Right atrium auricular region (tissue), 2 donors: ENCODE measurements around the gene CASP8. TPM values are rescaled to one million over a fixed set of nuclear protein-coding genes. Genes with fewer than 3 reads are reported as not detected.

Source experiments
- DNase-seq: peaks from one replicate; pipeline ENCODE4 v3.0.0-alpha.2; 2019; ENCODE audit warnings: low spot score
- H3K27ac ChIP-seq, 2 donors: fragments of 200-600 bp; sonication (generic); 1 replicate in 1 of 2; 2 replicates in 1 of 2; pipeline ENCODE4 v1.5.1; 2016 to 2019
- H3K27me3 ChIP-seq, 2 donors: fragments of 200-600 bp; sonication (generic); one replicate each; pipeline versions ENCODE4 v1.5.1 to v1.6.0; 2017 to 2019
- H3K36me3 ChIP-seq: fragments of 200-600 bp; sonication (generic); one replicate; pipeline ENCODE4 v1.5.1; 2016
- H3K4me1 ChIP-seq, 2 donors: fragments of 200-600 bp; sonication (generic); one replicate each; pipeline versions ENCODE4 v1.5.1 to v1.6.0; 2017 to 2019
- H3K4me3 ChIP-seq, 2 donors: fragments of 200-600 bp; sonication (generic); 1 replicate in 1 of 2; 2 replicates in 1 of 2; pipeline ENCODE4 v1.5.1; 2017 to 2019; ENCODE audit warnings: mild to moderate bottlenecking in 1 of 2, moderate library complexity in 1 of 2
- H3K9me3 ChIP-seq, 2 donors: fragments of 200-600 bp; sonication (generic); one replicate each; pipeline ENCODE4 v1.5.1; 2019
- total RNA-seq, 2 donors: library from RNA; depleted of rRNA; stranded (reverse); fragments of >200 nt; gene quantifications; one replicate each; pipeline ENCODE4 v1.1.0, GENCODE V29; 2016
- TF ChIP-seq, protein P1 (sequence below), 2 donors: fragments of 200-600 bp; sonication (generic); IDR thresholded peaks; one replicate each; pipeline ENCODE4 v1.5.1; 2019; ENCODE audit warnings: antibody characterized with exemption in 2 of 2

The CASP8 gene
- total RNA-seq, 2 donors from 2014 or later: 3.5 to 5.1 TPM

DNA sequence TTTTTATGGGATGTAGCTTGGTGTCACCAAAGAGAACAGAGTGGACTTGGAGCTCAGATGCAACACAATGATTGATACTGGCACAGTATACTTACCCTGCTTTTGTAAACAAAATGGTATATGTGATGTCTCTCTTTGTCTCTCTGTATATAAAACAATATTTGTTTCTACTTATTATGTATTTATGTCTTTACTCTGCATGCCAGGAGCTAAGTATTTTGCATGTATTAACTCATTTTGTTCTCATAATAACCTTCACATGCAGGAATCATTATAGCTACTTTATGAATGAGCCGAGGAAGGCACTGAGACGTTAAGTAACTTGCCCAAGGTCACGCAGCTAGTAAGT lies 27.9 kb upstream of the CASP8 start:
- Histone ChIP-seq H3K36me3 (no peaks in the 10 kb centered on the region), H3K27ac (no peak overlapping the region), H3K4me3 (no peak overlapping the region), H3K9me3 (no peaks in the 10 kb centered on the region), H3K4me1 (peaks cover 0 to 11% of the 10 kb centered on the region in 2 donors), H3K27me3 (no peaks in the 10 kb centered on the region)
- DNase-seq: no peak
- TF ChIP-seq, protein P1, sequence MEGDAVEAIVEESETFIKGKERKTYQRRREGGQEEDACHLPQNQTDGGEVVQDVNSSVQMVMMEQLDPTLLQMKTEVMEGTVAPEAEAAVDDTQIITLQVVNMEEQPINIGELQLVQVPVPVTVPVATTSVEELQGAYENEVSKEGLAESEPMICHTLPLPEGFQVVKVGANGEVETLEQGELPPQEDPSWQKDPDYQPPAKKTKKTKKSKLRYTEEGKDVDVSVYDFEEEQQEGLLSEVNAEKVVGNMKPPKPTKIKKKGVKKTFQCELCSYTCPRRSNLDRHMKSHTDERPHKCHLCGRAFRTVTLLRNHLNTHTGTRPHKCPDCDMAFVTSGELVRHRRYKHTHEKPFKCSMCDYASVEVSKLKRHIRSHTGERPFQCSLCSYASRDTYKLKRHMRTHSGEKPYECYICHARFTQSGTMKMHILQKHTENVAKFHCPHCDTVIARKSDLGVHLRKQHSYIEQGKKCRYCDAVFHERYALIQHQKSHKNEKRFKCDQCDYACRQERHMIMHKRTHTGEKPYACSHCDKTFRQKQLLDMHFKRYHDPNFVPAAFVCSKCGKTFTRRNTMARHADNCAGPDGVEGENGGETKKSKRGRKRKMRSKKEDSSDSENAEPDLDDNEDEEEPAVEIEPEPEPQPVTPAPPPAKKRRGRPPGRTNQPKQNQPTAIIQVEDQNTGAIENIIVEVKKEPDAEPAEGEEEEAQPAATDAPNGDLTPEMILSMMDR (IDR thresholded peaks at IDR 0.05): peak; percentile 5 to 6

DNA sequence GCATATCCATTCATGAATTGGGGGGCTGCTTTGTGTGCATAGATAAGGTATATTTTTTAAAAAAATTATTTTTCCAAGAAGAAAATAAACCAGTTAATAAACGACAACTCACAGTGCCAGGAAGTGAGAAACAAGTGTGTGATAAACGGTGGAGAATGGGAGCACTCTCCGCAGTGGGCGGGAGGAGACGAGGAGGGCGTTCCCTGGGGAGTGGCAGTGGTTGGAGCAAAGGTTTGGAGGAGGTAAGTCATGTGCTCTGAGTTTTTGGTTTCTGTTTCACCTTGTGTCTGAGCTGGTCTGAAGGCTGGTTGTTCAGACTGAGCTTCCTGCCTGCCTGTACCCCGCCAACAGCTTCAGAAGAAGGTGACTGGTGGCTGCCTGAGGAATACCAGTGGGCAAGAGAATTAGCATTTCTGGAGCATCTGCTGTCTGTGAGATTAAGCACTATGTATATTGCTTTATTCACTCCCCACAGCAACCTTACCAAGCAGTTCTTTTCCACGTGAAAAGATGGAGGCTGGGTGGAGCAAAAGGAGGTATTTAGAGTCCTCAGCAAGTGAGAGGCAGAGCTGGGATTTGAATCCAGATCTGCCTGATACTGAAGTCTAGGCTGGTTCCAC lies 27.0 kb upstream of the CASP8 start:
- TF ChIP-seq, protein P1 (IDR thresholded peaks at IDR 0.05): no peak
- peak overlapping the region in 1 of 2 donors; percentile 27 for H3K4me3 ChIP-seq
- no peaks in the 10 kb centered on the region for H3K36me3 ChIP-seq
- H3K27me3 ChIP-seq: no peaks in the 10 kb centered on the region
- H3K9me3 ChIP-seq: no peaks in the 10 kb centered on the region
- peaks cover 0 to 11% of the 10 kb centered on the region in 2 donors for H3K4me1 ChIP-seq
- no peak for DNase-seq
- peak overlapping the region in 1 of 2 donors; percentile 0 for H3K27ac ChIP-seq

DNA sequence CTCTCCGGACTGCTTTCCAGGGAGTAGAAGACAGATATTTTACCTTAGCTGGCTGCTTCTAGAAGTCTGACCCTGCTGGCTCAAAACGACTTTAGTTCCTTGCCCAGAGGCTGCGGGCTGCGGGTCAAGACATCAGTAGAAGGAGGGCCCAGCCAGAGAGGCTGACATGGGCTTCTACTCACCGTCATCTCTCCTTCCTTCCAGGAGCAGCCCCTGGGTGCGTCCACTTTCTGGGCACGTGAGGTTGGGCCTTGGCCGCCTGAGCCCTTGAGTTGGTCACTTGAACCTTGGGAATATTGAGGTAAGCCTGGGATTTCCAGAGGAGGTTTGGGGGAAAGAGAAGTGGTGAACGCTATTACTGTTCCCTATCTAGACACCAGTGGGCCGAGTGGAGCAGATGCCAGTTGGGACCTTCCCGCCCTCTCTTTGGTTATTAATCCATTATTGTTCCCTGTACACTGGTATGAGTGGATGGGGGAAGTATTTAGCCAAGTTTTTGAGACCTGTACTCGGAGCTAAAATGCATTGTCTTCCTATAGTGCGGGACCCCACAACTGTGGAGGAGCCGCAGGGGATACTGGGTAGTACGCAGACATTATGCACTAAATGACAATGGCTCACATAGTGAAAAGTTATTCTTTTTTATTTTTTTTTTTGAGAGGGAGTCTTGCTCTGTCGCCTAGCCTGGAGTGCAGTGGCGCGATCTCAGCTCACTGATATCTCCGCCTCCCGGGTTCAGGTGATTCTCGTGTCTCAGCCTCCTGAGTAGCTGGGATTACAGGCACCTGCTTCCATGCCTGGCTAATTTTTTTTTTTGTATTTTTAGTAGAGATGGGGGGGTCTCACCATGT lies 26.3 kb upstream of the CASP8 start:
- peak overlapping the region in 1 of 2 donors; percentile 0 for H3K27ac ChIP-seq
- TF ChIP-seq, protein P1 (IDR thresholded peaks at IDR 0.05): no peak
- H3K27me3 ChIP-seq: no peaks in the 10 kb centered on the region
- DNase-seq: no peak
- H3K36me3 ChIP-seq: no peaks in the 10 kb centered on the region
- H3K9me3 ChIP-seq: no peaks in the 10 kb centered on the region
- H3K4me3 ChIP-seq: peak overlapping the region in 1 of 2 donors; percentile 27
- peaks cover 0 to 11% of the 10 kb centered on the region in 2 donors for H3K4me1 ChIP-seq

DNA sequence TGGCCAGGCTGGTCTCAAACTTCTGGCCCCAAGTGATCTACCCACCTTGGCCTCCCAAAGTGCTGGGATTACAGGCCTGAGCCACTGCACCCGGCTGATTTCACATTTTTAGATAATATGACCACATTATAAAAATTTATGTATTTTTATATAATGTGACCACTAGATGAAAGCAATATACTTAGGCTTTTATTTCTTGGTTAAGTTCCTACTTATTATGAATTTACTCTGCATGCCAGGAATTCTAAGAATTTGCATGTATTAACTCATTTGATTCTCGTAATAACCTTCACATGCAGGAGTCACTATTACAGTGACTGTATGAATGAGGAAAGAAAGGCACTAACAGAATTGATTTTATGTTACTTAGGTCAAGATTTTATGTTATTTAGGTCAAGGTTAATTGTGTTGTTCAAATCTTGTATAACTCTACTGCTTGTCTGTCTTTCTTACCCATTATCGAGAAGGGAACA lies 25.6 kb upstream of the CASP8 start:
- H3K36me3 ChIP-seq: no peaks in the 10 kb centered on the region
- TF ChIP-seq, protein P1 (IDR thresholded peaks at IDR 0.05): no peak
- H3K27ac ChIP-seq: no peak overlapping the region
- H3K9me3 ChIP-seq: no peaks in the 10 kb centered on the region
- peaks cover 0 to 11% of the 10 kb centered on the region in 2 donors for H3K4me1 ChIP-seq
- DNase-seq: no peak
- no peaks in the 10 kb centered on the region for H3K27me3 ChIP-seq
- H3K4me3 ChIP-seq: no peak overlapping the region

DNA sequence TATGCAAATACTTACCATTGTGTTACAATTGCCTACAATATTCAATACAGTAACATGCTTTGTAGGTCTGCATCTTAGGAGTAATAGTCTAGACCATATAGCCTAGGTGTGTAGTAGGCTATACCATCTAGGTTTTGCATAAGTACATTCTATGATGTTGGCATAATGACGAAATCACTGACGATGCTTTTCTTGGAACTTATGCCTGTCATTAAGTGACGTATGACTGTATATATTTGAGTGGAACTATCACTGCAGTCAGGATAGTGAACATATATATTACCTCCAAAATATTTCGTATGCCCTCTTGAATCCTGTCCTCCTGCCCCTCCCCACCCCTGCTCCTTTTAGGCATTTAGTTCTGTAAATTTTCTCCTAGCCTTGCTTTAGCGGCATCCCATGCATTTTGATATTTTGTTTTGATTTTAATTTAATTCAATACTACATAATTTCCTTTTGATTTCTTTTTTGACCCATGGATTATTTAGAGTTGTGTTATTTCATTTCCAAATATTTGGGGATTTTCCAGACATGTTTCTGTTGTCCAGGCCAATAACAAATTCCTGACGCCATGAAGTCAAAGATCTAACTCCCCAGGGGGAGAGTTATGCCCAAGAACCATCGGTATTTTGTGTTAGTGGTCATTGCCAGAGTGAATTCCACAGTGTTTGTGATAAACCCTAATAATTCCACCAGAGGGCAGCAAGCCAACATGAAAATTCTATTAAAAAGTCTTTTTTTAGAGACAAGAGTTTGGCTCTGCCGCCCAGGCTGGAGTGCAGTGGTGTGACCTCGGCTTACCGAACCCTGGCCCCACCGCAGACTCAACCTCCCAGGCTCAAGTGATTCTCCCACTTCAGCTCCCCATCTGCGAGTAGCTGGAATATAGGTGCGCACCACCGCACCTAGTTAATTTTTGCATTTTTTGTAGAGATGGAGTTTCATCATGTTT lies 24.2 kb upstream of the CASP8 start:
- H3K4me3 ChIP-seq: peak overlapping the region in 1 of 2 donors; percentile 13
- no peaks in the 10 kb centered on the region for H3K27me3 ChIP-seq
- no peaks in the 10 kb centered on the region for H3K9me3 ChIP-seq
- H3K36me3 ChIP-seq: no peaks in the 10 kb centered on the region
- TF ChIP-seq, protein P1 (IDR thresholded peaks at IDR 0.05): peak in 1 of 2 donors; percentile 80
- H3K4me1 ChIP-seq: peaks cover 0 to 11% of the 10 kb centered on the region in 2 donors
- no peak overlapping the region for H3K27ac ChIP-seq
- DNase-seq: peak; percentile 74
